CD14-positive monocyte (primary cell): Measurements from ENCODE around the gene CHRDL2. TPM values are rescaled to one million over a fixed set of nuclear protein-coding genes. Genes with fewer than 3 reads are reported as not detected.

Experiments used
- DNase-seq, 3 donors: peaks; one replicate each; pipeline ENCODE4 v3.0.0-alpha.2; 2011 to 2022
- H2AFZ ChIP-seq: 2 replicates; pipeline ENCODE4 v1.6.0; 2012; ENCODE audit warnings: mild to moderate bottlenecking, low read depth, low read length, inconsistent platforms; ENCODE audit not compliant: insufficient read depth, poor library complexity, severe bottlenecking
- H3K27ac ChIP-seq, 2 donors: 1 replicate in 1 of 2; 2 replicates in 1 of 2; pipeline ENCODE4 v1.5.1; 2012 to 2013; ENCODE audit warnings: low read length in 2 of 2, control low read depth in 1 of 2, inconsistent platforms in 1 of 2, low read depth in 1 of 2, mild to moderate bottlenecking in 1 of 2
- H3K27me3 ChIP-seq, 2 donors: one replicate each; pipeline versions ENCODE4 v1.6.0 to v1.6.1; 2011 to 2013; ENCODE audit warnings: low read length in 2 of 2; ENCODE audit not compliant: control insufficient read depth in 2 of 2, insufficient read depth in 2 of 2
- H3K36me3 ChIP-seq, 2 donors: replicated peaks in 1 of 2; 1 replicate in 1 of 2; 2 replicates in 1 of 2; pipeline versions ENCODE4 v1.5.1 to v1.6.1; 2012 to 2013; ENCODE audit warnings: low read length in 2 of 2, control low read depth in 1 of 2, inconsistent platforms in 1 of 2, mild to moderate bottlenecking in 1 of 2; ENCODE audit not compliant: insufficient read depth in 2 of 2, control insufficient read depth in 1 of 2
- H3K4me1 ChIP-seq, 2 donors: 1 replicate in 1 of 2; 2 replicates in 1 of 2; pipeline versions ENCODE4 v1.5.1 to v1.6.1; 2012 to 2013; ENCODE audit warnings: low read length in 2 of 2, control low read depth in 1 of 2, inconsistent platforms in 1 of 2, mild to moderate bottlenecking in 1 of 2, moderate library complexity in 1 of 2; ENCODE audit not compliant: insufficient read depth in 2 of 2, control insufficient read depth in 1 of 2
- H3K4me2 ChIP-seq: replicated peaks from 2 replicates; pipeline ENCODE3; 2012; ENCODE audit warnings: low read length, moderate library complexity, mild to moderate bottlenecking; ENCODE audit not compliant: poor library complexity, severe bottlenecking; ENCODE audit errors: extremely low read depth
- H3K4me3 ChIP-seq, 3 experiments: fragments of 200-600 bp in 1 of 3; sonication (generic) in 1 of 3; replicated peaks in 1 of 3; 1 replicate in 2 of 3; 2 replicates in 1 of 3; pipeline ENCODE4 v1.5.1; 2011 to 2013; ENCODE audit warnings: low read length in 3 of 3, mild to moderate bottlenecking in 3 of 3, control low read depth in 2 of 3, low read depth in 2 of 3, inconsistent platforms in 1 of 3, moderate library complexity in 1 of 3
- H3K79me2 ChIP-seq: 2 replicates; pipeline ENCODE4 v1.6.0; 2012; ENCODE audit warnings: mild to moderate bottlenecking, control low read depth, inconsistent platforms, low read length, moderate library complexity; ENCODE audit not compliant: insufficient read depth
- H3K9ac ChIP-seq: 2 replicates; pipeline ENCODE4 v1.6.0; 2017; ENCODE audit warnings: low read length, mild to moderate bottlenecking; ENCODE audit not compliant: insufficient read depth, poor library complexity, severe bottlenecking
- H3K9me3 ChIP-seq, 2 donors: replicated peaks in 1 of 2; 1 replicate in 1 of 2; 2 replicates in 1 of 2; pipeline versions ENCODE4 v1.5.1 to v1.6.1; 2012 to 2013; ENCODE audit warnings: low read length in 2 of 2, control low read depth in 1 of 2; ENCODE audit not compliant: control insufficient read depth in 1 of 2, insufficient read depth in 1 of 2
- H4K20me1 ChIP-seq: 2 replicates; pipeline ENCODE4 v1.6.0; 2012; ENCODE audit warnings: mild to moderate bottlenecking, low read length, control low read depth, moderate library complexity; ENCODE audit not compliant: insufficient read depth
- H3K27ac Mint-ChIP-seq, 7 donors: one replicate each; pipeline ENCODE4 v1.8.0; 2020; ENCODE audit warnings: mild to moderate bottlenecking in 7 of 7, mixed read lengths in 7 of 7, moderate library complexity in 6 of 7, inconsistent platforms in 2 of 7
- H3K27me3 Mint-ChIP-seq, 3 donors: one replicate each; pipeline ENCODE4 v1.8.0; 2021 to 2022; ENCODE audit warnings: low read depth in 3 of 3, mild to moderate bottlenecking in 3 of 3, mixed read lengths in 3 of 3, moderate library complexity in 3 of 3, inconsistent platforms in 1 of 3
- H3K36me3 Mint-ChIP-seq, 2 donors: one replicate each; pipeline ENCODE4 v1.8.0; 2020; ENCODE audit warnings: mixed read lengths in 2 of 2, inconsistent platforms in 1 of 2, mild to moderate bottlenecking in 1 of 2
- H3K4me1 Mint-ChIP-seq: one replicate; pipeline ENCODE4 v1.8.0; 2020; ENCODE audit warnings: mild to moderate bottlenecking, mixed read lengths
- H3K4me3 Mint-ChIP-seq, 2 donors: one replicate each; pipeline ENCODE4 v1.8.0; 2020; ENCODE audit warnings: mild to moderate bottlenecking in 2 of 2, mixed read lengths in 2 of 2, moderate library complexity in 1 of 2
- H3K9me3 Mint-ChIP-seq, 7 donors: one replicate each; pipeline ENCODE4 v1.8.0; 2020 to 2022; ENCODE audit warnings: mixed read lengths in 7 of 7, mild to moderate bottlenecking in 6 of 7, moderate library complexity in 6 of 7, inconsistent platforms in 2 of 7
- CTCF ChIP-seq: fragments of 200-600 bp; IDR thresholded peaks from one replicate; pipeline ENCODE4 v1.8.0; 2022; ENCODE audit warnings: antibody characterized with exemption, mild to moderate bottlenecking
- WGBS: methylation state at CpG from one replicate; pipeline ENCODE4 v1.1.5; 2013; ENCODE audit warnings: missing lambda C conversion rate; ENCODE audit not compliant: insufficient coverage; 5-methylcytosine and 5-hydroxymethylcytosine counted together
- intact Hi-C, 2 donors: fragments of 100-400 bp; cut with micrococcal nuclease; formaldehyde crosslinking; loops; one replicate each; pipeline versions ENCODE4 v1.15.0 to v1.15.1; 2023
- polyA plus RNA-seq, 3 donors: library from polyadenylated mRNA; depleted of rRNA in 1 of 3; unstranded in 2 of 3; stranded (reverse) in 1 of 3; fragments of 300-500 nt in 2 of 3; fragments of >200 nt in 1 of 3; fragmentation: Illumina TruSeq in 2 of 3; gene quantifications; 1 replicate in 2 of 3; 2 replicates in 1 of 3; pipeline ENCODE4 v1.2.3, GENCODE V29; 2012 to 2021

CHRDL2 gene
- polyA plus RNA-seq, 3 donors: not detected

- no peak overlapping the region for H2AFZ ChIP-seq
- Mint-ChIP-seq H3K27ac (peak overlapping the region in 3 of 7 donors; percentile 14 to 28 (median 23)), H3K4me1 (peaks cover 8% of the 10 kb centered on the region), H3K4me3 (no peak overlapping the region), H3K9me3 (peaks cover 0 to 2% (median 0%) of the 10 kb centered on the region in 7 donors), H3K27me3 (peaks cover 9 to 14% (median 11%) of the 10 kb centered on the region in 3 donors), H3K36me3 (no peaks in the 10 kb centered on the region)
- H3K36me3 ChIP-seq: no peaks in the 10 kb centered on the region
- intact Hi-C loops: no loop called here
- no peak for TF ChIP-seq CTCF
- no peaks in the 10 kb centered on the region for H3K4me1 ChIP-seq
- H3K9me3 ChIP-seq: no peaks in the 10 kb centered on the region
- WGBS: 81% methylated on average over 4 of the region's 8 CpGs
- no peak overlapping the region for H3K27ac ChIP-seq
- H4K20me1 ChIP-seq: no peaks in the 10 kb centered on the region
- no peak overlapping the region for H3K9ac ChIP-seq
- no peak overlapping the region for H3K4me2 ChIP-seq
- H3K79me2 ChIP-seq: no peaks in the 10 kb centered on the region
- no peak for DNase-seq
- H3K27me3 ChIP-seq: peaks cover 0 to 6% of the 10 kb centered on the region in 2 donors
- H3K4me3 ChIP-seq: no peak overlapping the region
Observed at GRCh38 chr11:74701351-74701750, 29.9 kb downstream of the CHRDL2 start.

- no peaks in the 10 kb centered on the region for H3K36me3 Mint-ChIP-seq
- H3K9me3 Mint-ChIP-seq: peaks cover 0 to 2% (median 0%) of the 10 kb centered on the region in 7 donors
- Histone ChIP-seq H3K4me3 (no peak overlapping the region), H3K9ac (no peak overlapping the region), H4K20me1 (no peaks in the 10 kb centered on the region), H3K4me1 (no peaks in the 10 kb centered on the region), H3K36me3 (no peaks in the 10 kb centered on the region), H2AFZ (no peak overlapping the region), H3K79me2 (no peaks in the 10 kb centered on the region), H3K9me3 (no peaks in the 10 kb centered on the region), H3K27me3 (peaks cover 0 to 6% of the 10 kb centered on the region in 2 donors), H3K27ac (no peak overlapping the region), H3K4me2 (no peak overlapping the region)
- no peak for DNase-seq
- peaks cover 8% of the 10 kb centered on the region for H3K4me1 Mint-ChIP-seq
- H3K27me3 Mint-ChIP-seq: peaks cover 12 to 16% (median 15%) of the 10 kb centered on the region in 3 donors
- no peak for TF ChIP-seq CTCF
- no peak overlapping the region for H3K4me3 Mint-ChIP-seq
- peak overlapping the region in 1 of 7 donors; percentile 13 for H3K27ac Mint-ChIP-seq
- 78% methylated on average over 4 of the region's 9 CpGs for WGBS
- intact Hi-C loops: no loop called here
Observed at GRCh38 chr11:74699615-74700396, 31.4 kb downstream of the CHRDL2 start.
